Stimulated activated CD8-positive, alpha-beta memory T cell treated with anti-CD3 and anti-CD28 coated beads, Interleukin-7, amount 100 ng/mL, for 4 hours (primary cell): ENCODE data around the gene TUBAL3.

Source experiments
- DNase-seq, 2 donors: peaks; one replicate each; pipeline ENCODE4 v3.0.0-alpha.2; 2020; ENCODE audit warnings: low read depth in 2 of 2

Gene TUBAL3

DNA sequence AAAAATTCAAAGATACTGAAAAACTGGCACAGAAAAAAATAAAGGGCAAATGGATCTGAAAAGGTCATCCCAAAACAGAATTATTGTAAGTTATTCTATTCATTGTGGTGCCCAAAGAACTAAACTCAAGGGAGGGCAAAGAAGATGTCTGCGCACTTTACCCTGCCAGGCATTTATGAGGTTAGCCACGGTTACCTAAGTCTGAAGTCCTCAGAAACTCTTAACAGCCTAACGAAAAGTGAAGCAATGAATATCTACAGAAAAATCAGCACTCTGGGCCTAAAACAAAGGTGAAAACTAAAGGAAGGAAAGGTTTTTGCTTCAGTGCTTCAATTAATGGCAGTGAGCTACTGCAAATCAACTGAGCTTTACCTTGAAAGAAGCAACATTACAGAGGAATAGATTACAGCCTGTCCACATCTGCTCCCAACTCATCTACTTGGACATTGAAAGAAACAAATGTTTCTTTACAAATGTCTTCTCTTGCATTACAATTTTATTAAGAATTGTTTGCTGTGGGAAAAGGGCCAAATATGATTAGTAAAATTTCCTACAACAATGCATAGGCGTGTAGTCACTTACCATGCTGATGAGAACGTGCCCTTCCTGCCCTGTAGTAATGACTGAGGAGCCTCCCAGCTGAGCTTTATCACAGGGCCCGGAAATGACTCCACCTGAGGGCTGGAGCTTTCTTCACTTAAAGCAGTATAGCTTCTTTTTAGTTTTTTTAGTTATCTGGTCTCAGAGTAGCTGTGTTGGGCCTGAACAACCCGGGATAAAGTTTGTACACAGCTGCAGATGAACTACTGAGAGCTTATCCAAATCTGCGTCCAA, at the start of gene TUBAL3:
Gene TUBAL3, minus strand, starts transcription at position 621 of the 834 bp plus-strand sequence. Its CDS starts 36 bp downstream, at position 585.
- DNase-seq = no peak

DNA sequence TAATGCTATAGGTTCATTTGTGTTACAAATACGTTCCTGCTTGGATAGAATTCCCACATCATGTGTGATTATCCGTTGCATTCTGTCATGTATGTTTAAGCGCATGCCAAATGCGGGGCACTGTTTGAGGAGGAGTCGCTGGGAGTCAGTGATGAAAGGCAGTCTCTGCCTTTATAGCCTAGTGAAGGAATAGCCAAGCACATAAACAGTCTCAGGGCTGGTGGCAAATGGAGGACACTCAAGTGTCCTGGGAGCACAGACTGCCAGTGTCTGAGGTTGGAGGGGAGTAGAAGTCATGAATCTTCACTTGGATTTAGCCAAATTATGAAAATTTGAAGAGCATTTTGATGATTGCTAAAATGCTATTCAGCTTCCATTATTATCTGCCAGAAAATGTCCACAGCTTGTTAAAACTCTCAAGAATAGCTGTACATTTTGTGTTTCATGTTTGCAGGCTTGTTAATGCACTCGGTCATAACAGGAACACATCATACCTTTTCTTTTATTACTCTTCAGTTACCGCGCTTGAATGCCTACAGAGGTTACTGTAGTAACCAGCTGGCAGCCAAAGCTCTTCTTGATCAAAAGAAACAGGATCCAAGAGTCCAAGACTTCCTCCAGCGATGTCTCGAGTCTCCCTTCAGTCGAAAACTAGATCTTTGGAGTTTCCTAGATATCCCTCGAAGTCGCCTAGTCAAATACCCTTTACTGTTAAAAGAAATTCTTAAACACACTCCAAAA, 49.3 kb upstream of the TUBAL3 start:
- DNase-seq = no peak

DNA sequence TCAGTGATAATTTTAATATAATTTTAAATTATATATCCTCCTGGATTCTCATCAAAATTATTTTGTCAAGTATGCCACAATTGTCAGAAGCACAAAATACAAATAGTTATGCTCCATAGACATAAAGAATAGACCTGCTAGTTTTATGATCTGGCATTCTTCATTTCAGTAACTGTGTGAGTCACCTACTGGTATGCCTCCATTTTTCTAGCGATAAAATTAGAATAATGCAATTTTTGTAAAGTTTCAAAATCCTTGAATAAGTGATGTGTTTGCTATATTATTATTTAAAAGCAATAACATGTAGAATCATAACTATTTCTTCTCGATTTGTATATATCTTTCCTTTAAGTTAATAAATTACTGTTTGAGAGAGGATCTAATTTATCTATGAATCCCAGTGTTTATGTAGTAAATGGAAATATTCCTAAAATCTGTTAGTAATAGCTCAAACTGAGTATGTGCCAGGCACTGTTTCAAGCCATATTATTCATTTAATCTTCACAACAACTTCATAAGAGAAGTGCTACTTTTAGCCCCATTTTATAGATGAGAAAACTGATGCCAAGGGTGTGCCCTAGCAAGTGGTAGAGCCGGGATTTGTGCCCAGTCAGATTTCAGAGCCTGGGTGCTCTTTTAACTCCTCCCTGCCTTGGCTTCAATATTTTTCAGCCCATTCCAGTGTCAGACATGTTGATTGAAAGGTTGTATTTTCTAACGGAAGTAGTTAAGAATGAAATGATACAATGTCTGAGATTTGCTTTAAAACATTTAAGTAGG, 46.2 kb upstream of the TUBAL3 start:
- DNase-seq = no peak

DNA sequence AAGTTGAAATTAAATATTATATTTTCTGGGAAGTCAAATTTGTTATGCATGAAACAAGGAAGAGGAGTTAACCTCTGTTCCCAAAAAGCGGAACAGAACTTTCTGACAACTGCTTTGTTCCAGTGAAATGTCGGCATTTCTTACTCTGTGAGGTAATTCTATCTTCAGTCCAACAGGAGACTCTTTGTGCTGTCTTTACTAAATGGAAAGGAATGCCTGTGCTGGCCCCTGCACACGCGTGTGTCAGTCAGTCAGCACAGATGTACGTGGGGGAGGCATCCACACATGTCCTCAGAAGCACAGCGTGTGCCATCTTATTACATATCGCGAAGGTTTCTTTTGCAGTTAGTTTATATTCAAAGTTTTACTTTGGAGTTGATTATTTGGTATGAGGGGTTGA, 45.2 kb upstream of the TUBAL3 start:
- no peak for DNase-seq

DNA sequence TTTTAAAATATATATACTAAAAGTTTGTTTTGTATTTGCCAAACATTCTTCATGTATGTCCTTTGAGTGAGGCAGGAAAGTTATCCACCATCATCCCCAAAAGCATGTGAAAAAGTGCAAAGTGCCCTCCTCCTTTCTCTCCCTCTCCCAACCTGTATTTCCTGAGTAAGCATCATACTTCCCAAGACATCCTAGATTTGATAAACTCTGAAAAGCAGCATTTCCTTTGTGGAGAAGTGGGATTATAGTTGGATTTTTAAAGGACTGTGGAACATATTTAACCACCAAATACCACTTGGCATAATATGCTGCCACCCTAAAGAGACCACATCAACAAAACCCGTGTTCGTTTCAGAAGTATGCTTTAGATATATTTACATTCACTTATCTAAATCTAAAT, 44.6 kb upstream of the TUBAL3 start:
- DNase-seq = no peak

DNA sequence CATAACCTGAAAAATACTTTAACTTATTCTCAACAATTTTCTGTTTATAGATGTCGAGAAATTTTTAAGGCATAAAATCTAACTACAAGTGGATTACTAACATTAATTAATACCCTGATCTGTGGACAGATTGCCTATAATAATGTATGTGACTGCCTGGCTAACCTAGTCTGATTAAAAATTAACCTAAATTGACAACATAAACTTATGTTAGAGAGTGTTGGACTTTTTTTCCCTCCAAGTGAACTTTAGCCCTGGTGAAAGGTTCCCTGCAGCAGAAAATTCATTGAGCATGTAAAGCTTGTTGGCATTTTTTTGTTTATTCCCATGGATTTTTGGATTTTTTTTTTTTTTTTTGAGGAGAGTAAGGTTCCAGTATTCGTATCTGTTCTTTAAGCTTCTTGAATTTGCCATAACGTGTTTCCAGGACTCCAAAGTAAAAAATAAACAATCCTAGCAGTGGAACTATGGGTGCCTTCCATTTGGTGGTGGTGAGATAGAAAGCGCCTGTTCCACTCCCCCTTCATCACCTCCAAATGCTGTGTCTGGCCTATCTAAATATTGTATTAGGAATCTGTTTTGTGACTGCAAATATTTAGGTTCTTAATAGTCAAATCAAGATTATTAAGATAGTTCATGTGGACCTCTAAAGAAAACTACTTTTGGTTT, 43.8 kb upstream of the TUBAL3 start:
- DNase-seq = no peak

DNA sequence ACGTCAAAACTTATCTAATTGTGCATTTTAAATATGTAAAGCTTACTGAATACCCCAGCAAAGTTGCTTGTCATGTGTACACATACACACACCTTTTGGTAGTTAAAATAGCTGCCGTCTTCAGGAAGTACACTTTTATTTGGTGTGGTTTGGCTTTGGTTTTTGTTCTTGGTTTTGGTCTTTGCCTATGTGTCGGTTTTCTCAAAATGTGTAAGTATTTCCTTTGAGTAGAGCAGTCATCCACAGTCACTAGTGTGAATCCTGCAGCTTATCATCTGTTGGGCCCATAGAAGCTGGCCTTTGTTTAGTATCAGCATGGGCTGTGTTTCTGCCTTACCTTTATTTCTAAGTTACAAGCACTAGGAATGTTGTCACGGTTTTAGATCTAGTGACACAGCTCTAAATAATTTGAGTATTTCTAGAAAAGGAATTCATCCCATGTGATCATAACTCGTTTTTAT, 43.0 kb upstream of the TUBAL3 start:
- no peak for DNase-seq

DNA sequence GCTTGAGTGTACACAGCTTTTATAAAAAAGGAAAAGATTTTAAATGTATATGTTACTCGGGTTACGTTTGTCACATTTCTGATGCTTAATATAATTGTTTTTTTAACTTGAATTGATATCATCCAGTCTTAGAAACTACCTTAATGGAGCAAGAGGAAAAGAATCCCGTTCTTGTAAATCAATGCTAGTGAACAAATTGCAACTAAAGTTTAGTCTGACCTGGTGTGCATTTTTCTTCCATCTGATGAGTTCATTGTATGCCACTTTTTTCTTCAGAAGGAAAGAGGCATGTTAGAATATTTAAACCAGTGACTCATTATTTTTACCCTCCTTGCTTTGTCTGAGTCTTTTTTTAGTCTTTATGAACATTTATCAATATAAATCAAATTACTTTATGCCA, 42.4 kb upstream of the TUBAL3 start:
- DNase-seq = no peak

DNA sequence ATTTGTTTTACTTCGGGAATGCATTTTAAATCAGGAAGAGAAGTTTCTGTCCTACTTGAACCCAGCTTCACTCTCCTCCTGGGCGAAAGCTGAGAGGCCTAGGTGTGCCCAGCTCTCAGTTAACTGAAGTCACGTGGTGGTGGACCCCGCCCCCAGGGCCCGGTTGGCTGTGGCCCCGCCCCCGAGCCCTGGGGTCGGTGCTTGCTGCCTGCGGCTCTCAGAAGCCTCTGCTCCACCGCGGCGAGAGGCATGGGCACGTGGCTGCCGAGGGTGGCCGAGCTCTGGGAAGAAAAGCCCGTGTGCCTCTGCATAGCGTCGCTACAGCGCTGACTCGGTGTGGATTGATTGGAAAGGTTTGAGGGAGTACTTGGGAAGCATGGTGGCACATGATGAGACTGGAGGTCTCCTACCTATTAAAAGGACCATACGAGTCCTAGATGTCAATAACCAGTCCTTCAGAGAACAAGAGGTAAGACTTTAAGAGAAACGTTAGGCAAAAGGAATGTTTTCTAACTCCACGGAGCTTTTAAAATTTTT, 41.8 kb upstream of the TUBAL3 start:
- DNase-seq = peak; percentile 61 to 63

DNA sequence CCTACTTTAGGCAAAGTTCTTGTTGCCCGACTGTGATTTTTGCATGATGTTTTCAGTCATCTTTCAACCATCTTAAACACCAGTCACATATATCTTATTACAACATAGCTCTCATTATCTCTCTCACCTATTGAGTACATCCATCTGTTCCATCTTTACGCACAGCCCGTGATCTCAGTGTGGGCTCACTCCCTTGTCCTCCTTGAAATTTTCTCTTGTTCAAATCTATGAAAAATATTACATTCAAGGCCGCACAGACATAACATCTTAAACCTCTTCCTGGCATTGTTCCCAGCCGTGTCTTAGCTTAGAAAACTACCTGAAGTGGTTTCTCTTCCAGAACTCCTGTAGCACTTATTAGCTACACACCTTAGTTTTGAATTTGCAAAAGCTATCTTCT, 40.4 kb upstream of the TUBAL3 start:
- DNase-seq = no peak

DNA sequence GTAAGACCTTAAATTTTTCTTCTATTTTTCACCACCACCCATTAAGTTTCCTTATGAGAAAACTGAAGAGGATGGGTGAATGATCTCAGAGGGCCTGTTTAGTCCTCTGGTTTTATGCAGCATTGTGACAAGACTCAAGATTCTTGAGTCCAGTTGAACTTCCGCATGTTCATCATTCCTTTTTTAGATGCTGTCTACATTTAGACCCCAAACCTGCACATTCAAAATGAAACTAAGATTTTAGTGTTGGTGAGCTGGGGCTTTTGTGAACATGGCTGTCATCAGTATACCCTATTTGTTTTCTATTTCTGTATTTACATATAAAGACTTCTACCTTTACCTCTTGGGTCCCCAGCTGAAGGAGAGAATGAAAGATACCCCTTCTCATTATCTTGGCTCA, 38.8 kb upstream of the TUBAL3 start:
- DNase-seq = no peak

DNA sequence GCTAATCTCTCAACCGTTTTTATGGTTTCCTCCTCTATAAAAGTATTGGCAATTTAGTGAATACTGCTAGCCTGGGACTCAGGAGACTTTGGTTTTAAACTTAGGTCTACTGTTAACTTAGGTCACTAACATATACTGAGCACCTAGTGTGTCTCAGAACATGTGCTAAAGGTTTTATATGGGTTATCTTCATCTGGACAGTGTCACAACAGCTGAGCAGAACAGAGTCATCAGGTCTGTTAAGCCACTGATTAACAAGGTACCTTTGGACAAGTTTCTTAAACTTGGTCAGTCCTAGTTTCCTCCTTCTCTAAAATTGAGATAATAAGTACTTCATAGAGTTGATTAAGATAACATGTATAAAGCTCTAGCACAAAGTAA, 38.4 kb upstream of the TUBAL3 start:
- no peak for DNase-seq

DNA sequence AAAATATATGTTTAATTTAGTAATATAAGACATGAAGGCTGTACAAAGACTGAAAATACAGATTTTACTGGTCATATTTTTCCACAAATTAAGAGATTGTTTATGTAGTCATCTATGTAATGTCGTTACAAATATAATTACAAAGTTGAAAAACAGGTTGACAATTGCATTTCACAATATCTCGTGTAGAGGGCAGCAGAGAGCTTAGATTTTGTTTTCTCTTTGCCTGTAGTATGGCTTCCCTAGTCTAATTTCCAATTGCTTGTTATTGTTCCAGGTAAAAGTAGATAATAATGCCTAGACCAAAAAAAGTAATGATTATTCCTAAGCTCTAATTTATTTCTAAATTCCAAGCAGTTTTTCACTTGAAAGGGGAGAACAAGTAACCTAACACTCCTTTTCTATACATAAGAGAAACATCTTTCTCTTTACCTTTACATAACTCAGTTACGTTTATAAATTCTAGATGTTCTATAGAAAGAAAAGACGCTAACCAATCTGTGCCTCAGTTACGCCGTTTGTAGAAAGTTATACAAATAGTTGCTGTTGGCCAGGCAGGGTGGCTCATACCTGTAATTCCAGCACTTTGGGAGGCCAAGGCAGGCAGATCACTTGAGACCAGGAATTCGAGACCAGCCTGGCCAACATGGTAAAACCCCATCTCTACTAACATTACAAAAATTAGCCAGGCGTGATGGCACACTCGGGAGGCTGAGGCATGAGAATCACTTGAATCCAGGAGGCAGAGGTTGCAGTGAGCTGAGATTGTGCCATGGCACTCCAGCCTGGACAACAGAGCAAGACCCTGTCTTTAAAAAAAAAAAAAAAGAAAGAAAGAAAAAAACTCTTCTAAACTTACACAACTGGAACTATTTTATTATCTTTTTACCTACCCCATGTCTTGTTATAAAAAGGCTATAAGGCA, 37.7 kb upstream of the TUBAL3 start:
- DNase-seq = no peak

DNA sequence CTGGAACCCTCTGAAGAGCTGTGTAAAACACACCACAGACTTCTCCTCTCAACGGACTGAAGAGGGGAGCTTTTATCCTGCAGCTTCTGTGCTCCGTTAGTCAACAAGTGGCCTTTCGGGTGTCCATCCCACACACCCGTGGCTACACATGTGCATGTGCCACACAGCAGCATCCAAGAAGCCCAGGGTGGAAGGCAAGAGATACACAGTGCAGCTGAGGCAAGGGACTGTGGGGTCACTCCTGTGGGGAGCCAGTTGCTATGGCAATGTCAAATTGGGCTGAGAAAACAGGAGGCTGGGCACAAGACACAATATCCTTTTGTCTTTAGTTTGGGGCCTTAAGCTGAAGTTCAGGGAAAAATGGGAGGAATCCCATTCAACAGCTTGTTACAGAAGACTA, 36.5 kb upstream of the TUBAL3 start:
- DNase-seq = no peak

DNA sequence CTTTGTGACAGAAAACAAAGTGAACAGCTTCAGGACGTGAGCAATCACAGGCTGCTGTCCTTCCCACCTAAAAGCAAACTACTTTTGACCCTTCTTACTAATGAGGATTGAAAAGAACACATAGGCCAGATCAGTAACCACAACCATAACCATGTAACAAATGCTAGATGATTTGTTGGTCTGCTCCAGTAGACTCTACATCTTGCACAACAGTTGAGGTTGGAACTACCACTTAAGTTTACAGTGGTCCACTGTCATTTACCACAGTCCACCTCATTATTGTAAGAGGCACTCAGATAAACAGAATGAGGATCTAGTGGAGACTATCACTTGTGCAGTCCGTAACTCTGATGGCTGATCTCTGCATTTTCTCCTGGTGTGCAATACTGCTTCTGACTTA, 35.6 kb upstream of the TUBAL3 start:
- DNase-seq = no peak

DNA sequence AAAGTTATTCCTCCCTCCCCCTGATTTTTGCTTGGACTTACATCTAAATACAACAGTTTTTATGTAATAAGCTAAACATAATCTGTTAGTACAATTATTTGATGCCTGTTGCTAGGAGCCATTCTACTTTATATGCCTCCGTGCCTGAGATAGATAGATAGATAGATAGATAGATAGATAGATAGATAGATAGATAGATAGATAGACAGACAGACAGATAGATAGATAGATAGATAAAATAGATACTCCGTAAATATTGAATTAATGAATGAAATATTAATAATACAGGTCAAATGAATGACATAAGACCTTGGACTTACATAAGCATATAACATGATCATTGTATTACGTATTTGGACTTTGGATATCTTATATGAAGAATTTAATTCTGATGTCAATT, 30.7 kb upstream of the TUBAL3 start:
- DNase-seq = no peak

DNA sequence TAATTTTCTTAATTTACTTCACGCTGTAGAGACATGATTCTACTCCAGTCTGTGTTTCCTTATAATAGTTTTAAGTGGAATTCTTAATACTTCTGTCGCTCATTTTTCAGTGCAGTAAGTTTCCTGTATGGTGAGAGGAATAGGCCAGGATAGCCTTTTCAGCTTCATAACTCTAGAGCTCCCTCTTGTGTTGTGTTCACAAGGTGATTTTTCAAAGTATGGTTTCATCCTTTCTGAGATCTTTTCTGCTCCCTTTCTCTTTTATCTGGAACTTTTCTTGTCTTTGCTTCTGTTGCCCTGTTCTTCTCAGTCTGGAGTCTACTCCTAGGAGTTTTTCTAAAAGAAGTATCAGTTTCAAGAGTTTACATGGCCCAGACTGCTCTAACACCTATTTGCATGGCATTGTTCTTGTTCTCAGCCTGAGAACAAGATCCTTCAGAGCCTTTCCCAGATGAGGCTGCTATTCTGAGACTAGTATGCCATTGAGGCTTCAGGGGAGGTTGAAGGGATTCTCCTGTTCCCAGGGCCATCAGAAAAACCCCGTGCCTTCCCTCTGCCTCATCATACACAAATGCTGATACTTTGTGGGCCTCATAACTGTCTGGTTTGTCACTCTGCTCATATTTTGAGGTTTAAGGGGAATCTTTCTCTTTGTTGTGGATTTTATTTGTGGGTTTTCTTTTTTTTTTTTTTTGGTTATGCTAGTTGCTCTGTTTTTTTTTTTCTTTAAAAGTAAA, 29.6 kb upstream of the TUBAL3 start:
- no peak for DNase-seq

DNA sequence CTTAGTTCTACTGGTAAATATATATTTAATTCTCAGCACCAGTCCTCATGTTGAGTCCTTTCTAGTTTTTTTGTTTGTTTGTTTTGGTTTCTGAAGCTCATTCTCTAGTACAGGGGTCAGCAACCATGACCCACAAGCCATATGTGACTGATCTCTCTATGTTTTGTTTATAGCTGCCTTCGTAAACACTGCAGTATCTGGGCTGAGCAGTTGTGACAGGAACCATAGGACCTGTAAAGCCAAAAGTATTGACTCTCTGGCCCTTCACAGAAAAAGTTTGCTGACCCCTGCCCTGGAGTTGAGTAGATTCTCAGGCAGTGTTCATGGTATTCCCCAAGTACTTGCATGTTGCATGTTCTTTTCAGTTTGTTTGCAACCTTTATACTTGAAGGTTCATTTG, 28.6 kb upstream of the TUBAL3 start:
- no peak for DNase-seq

DNA sequence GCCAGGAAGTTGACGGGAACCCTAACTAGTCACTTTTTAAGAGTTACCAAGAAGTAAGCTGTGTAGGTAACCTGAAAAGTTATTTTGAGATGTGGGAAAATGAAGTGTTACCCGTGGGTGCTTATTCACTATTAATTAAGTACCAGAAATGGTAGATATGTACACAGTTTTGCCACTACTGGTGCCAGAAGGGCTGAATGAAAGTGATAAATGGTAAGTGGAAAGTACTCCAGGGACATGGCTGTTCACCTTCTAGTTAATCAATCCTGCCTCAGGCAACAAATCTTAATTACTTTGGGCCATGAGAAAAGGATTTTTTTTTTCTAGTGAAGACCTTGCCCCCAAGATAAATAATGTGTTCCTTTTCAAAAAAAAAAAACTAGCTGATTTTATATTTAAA, 23.5 kb upstream of the TUBAL3 start:
- no peak for DNase-seq

DNA sequence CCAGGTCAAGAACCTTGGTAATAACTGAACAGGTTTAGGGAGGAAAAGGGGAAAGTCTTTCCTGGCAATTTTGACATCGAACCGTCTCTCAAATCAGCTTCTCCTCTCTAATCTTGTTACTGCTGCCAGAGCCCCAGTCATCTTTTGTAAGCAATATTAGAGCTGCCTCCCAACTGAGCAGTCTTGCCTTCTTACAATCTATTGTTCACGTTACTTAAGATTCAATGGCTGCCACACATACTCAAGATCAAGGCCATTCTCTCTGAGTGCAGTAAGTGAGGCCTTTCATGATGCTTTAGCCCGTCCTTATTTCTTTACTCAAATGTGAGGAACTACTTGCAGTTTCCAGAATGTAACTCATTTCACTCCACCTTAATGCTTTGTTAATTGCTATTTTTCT, 20.1 kb upstream of the TUBAL3 start:
- no peak for DNase-seq
